Fibroblast of mammary gland (primary cell): ENCODE results near the gene VSIG10L.

Experiments
- DNase-seq: peaks from one replicate; pipeline ENCODE4 v3.0.0-alpha.2; 2010; ENCODE audit warnings: low read depth
- H3K4me3 ChIP-seq: 2 replicates; pipeline ENCODE4 v1.5.1; 2011; ENCODE audit warnings: low read depth, mild to moderate bottlenecking, low read length, moderate library complexity; ENCODE audit not compliant: control insufficient read depth
- TF ChIP-seq, protein P1 (sequence below): conservative IDR thresholded peaks from 2 replicates; pipeline ENCODE4 v1.5.1; 2011; ENCODE audit warnings: low read depth, low read length, inconsistent platforms; ENCODE audit not compliant: control insufficient read depth, insufficient read depth

VSIG10L gene

GRCh38 chr19:51380379-51380778 is 38.4 kb upstream of the VSIG10L start:
- no peak for DNase-seq
- H3K4me3 ChIP-seq = no peak overlapping the region
- TF ChIP-seq, protein P1, sequence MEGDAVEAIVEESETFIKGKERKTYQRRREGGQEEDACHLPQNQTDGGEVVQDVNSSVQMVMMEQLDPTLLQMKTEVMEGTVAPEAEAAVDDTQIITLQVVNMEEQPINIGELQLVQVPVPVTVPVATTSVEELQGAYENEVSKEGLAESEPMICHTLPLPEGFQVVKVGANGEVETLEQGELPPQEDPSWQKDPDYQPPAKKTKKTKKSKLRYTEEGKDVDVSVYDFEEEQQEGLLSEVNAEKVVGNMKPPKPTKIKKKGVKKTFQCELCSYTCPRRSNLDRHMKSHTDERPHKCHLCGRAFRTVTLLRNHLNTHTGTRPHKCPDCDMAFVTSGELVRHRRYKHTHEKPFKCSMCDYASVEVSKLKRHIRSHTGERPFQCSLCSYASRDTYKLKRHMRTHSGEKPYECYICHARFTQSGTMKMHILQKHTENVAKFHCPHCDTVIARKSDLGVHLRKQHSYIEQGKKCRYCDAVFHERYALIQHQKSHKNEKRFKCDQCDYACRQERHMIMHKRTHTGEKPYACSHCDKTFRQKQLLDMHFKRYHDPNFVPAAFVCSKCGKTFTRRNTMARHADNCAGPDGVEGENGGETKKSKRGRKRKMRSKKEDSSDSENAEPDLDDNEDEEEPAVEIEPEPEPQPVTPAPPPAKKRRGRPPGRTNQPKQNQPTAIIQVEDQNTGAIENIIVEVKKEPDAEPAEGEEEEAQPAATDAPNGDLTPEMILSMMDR = no peak

GRCh38 chr19:51377422-51377821 is 35.5 kb upstream of the VSIG10L start:
- DNase-seq = no peak
- TF ChIP-seq, protein P1 = no peak
- H3K4me3 ChIP-seq = no peak overlapping the region

GRCh38 chr19:51375504-51376221 is 33.7 kb upstream of the VSIG10L start:
- DNase-seq = no peak
- no peak overlapping the region for H3K4me3 ChIP-seq
- TF ChIP-seq, protein P1 = no peak

DNA sequence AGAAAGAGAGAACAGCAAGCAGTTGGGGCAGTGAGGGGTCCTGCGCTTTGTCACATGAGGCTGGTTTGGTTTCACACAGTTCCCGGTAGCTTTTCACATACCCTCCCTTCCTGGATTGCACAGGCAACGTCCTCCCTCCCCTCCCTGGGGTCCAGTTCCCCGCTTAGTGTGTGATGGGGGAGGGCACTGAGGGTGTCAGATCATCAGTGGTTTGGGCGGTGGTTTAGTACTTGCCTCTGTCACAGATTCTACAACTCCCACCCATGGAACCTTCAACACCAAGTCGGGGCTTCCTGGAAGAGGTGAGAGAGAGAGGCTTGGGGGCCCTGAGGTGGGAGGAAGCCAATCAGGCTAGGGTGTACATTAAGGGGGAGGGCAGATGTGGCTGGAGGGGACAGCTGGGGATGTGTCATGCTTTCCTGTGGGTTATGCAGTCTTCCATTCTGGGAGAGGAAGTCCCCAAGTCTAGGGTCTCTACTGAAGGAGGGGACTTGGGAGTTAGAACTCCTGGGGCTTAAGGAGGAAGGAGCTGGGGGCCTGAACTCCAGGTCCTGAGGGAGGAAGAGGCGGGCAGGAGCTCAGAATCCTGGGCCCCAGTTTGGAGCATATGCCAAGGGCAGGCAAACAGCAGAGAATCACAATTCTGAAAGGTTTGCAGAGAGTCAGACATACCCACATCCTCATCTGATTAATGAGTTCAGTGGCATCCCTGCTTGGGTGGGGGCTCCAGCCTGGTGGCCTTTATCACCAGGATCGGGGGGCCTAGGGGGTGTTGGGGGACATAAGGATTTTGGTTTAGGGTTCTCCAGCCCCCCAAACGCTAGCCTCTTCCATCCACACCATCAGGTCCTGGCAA is 30.9 kb upstream of the VSIG10L start, which contains the start of gene NKG7:
TSS of gene NKG7 (minus strand) at position 6 of the 856 bp plus-strand sequence. CDS start 119 bp downstream, outside the sequence.
- no peak for DNase-seq
- no peak within 1 kb of the TSS for H3K4me3 ChIP-seq
- TF ChIP-seq, protein P1 = no peak

DNA sequence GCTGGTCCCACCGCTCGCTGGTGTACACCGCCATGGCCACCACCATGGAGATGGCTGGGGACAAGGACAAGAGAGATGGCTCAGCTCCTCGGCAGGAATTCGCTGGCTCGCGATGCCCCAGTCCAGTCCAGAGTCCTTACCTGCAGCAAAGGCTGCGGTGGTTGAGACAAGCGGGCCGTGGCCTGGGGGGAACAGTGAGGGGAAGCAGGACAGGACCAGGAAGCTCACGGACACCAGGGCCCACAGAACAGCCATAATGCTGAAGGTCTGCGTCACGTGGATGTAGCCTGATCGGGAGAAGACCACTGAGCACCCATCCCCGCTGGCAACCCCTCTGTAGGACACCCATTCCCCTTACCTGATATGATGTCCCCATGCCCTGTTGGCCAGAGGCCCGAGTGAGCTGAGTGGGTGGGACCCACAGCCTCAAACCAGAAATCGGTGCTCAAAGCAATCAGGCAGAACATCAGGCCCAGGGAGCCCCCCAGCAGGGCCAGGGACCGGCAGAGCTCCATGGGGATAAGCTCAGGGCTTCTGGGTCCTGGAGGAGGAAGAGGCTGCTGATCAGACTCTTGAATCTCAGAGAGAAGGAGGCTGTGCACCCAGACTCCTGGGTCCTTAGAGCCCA is 30.2 kb upstream of the VSIG10L start:
- no peak overlapping the region for H3K4me3 ChIP-seq
- no peak for DNase-seq
- TF ChIP-seq, protein P1 = no peak

DNA sequence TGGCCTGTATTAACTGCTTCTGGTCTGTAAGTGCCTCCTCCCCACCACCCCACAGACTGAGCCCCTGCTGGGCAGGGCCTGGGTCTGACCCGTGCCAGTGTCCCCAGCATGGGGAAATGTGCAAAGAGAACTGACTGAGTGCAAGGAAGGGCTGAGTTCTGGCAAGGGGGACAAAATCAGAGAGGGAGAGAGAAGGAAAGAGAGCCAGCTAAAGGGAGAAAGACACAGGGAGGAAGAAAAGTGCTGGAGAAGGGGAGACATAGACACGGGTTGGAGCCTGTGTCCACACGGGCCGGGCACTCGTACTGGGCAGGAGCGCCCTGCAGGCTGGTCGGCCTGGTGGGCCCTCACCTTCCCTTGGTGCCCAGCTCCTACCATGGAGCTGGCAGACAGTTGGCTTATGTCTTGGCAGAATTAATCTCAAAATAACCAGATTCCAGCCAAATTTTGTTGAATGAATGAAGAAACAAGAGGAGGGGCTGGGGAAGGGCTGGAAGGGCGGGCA is 29.3 kb upstream of the VSIG10L start:
- DNase-seq = no peak
- TF ChIP-seq, protein P1 = no peak
- no peak overlapping the region for H3K4me3 ChIP-seq
